SK-N-SH treated with all-trans-retinoic acid at 6 μM for 48 hours (cell line): ENCODE data around the gene FRMD3.
A peak's percentile ranks its signal among the peaks of the same experiment; 100 is the strongest.

Experiments used
- ATAC-seq: fragments of 200-7000 bp; cut with Tn5 transposase; 3 replicates; pipeline ENCODE4 v1.9.1; 2020; ENCODE audit warnings: mild to moderate bottlenecking, moderate library complexity
- BACH2 ChIP-seq: fragments of 250-450 bp; sonication (Bioruptor Pico); IDR thresholded peaks from 2 replicates; pipeline ENCODE4 v1.9.0; 2021; ENCODE audit warnings: mild to moderate bottlenecking, borderline replicate concordance
- CSDC2 ChIP-seq: fragments of 250-450 bp; sonication (Bioruptor Pico); IDR thresholded peaks from 2 replicates; pipeline ENCODE4 v1.5.0; 2020; ENCODE audit warnings: mild to moderate bottlenecking, moderate library complexity
- ESRRG ChIP-seq: fragments of 250-450 bp; sonication (Bioruptor Pico); IDR thresholded peaks from 2 replicates; pipeline ENCODE4 v1.6.1; 2021; ENCODE audit warnings: mild to moderate bottlenecking
- ISL1 ChIP-seq: fragments of 250-450 bp; sonication (Bioruptor Pico); IDR thresholded peaks from 2 replicates; pipeline ENCODE4 v2.1.2; 2022; ENCODE audit warnings: mild to moderate bottlenecking, moderate library complexity
- OSR1 ChIP-seq: fragments of 250-450 bp; sonication (Bioruptor Pico); IDR thresholded peaks from 2 replicates; pipeline ENCODE4 v1.8.0; 2022; ENCODE audit warnings: moderate library complexity, mild to moderate bottlenecking, inconsistent platforms
- PPARA ChIP-seq: fragments of 250-450 bp; sonication (Bioruptor Pico); IDR thresholded peaks from 2 replicates; pipeline ENCODE4 v1.5.0; 2020; ENCODE audit warnings: mild to moderate bottlenecking, borderline replicate concordance
- RARB ChIP-seq: fragments of 250-450 bp; sonication (Bioruptor Pico); IDR thresholded peaks from 2 replicates; pipeline ENCODE4 v1.8.0; 2021; ENCODE audit warnings: mild to moderate bottlenecking, moderate library complexity
- SNAI2 ChIP-seq: fragments of 250-450 bp; sonication (Bioruptor Pico); IDR thresholded peaks from 2 replicates; pipeline ENCODE4 v1.5.0; 2020; ENCODE audit warnings: mild to moderate bottlenecking, moderate library complexity
- TCF4 ChIP-seq: fragments of 250-450 bp; sonication (Bioruptor Pico); IDR thresholded peaks from 2 replicates; pipeline ENCODE4 v1.8.0; 2021; ENCODE audit warnings: mild to moderate bottlenecking, moderate library complexity, borderline replicate concordance
- TOX ChIP-seq: fragments of 250-450 bp; sonication (Bioruptor Pico); IDR thresholded peaks from 2 replicates; pipeline ENCODE4 v1.8.0; 2021; ENCODE audit warnings: mild to moderate bottlenecking, moderate library complexity, borderline replicate concordance
- ZC3H10 ChIP-seq: fragments of 250-450 bp; sonication (Bioruptor Pico); IDR thresholded peaks from 2 replicates; pipeline ENCODE4 v1.5.1; 2021; ENCODE audit warnings: mild to moderate bottlenecking, moderate library complexity
- ZNF565 ChIP-seq: fragments of 450-650 bp; formaldehyde crosslinking; conservative IDR thresholded peaks from 2 replicates; pipeline ENCODE4 v1.5.0; 2020; ENCODE audit warnings: low read depth, mild to moderate bottlenecking, moderate library complexity
- ZNF8 ChIP-seq: fragments of 450-650 bp; formaldehyde crosslinking; IDR thresholded peaks from 2 replicates; pipeline ENCODE4 v1.5.0; 2020; ENCODE audit warnings: mild to moderate bottlenecking, moderate library complexity
- TF ChIP-seq, protein P1 (sequence below): fragments of 250-450 bp; sonication (Bioruptor Pico); IDR thresholded peaks from 2 replicates; pipeline ENCODE4 v1.8.0; 2021; ENCODE audit warnings: low read depth, mild to moderate bottlenecking, moderate library complexity, borderline replicate concordance
- TF ChIP-seq, protein P2 (sequence below): fragments of 250-450 bp; sonication (Bioruptor Pico); IDR thresholded peaks from 2 replicates; pipeline ENCODE4 v1.8.0; 2020; ENCODE audit warnings: mild to moderate bottlenecking, moderate library complexity, borderline replicate concordance
- TF ChIP-seq, protein P3 (sequence below): fragments of 250-450 bp; sonication (Bioruptor Pico); IDR thresholded peaks from 2 replicates; pipeline ENCODE4 v1.5.1; 2021; ENCODE audit warnings: mild to moderate bottlenecking, moderate library complexity
- TF ChIP-seq, protein P4 (sequence below): fragments of 250-450 bp; sonication (Bioruptor Pico); IDR thresholded peaks from 2 replicates; pipeline ENCODE4 v1.5.0; 2020; ENCODE audit warnings: mild to moderate bottlenecking, moderate library complexity
- TF ChIP-seq, protein P5 (sequence below): fragments of 250-450 bp; sonication (Bioruptor Pico); IDR thresholded peaks from 2 replicates; pipeline ENCODE4 v1.5.1; 2020; ENCODE audit warnings: low read depth, mild to moderate bottlenecking, moderate library complexity

FRMD3 gene

DNA sequence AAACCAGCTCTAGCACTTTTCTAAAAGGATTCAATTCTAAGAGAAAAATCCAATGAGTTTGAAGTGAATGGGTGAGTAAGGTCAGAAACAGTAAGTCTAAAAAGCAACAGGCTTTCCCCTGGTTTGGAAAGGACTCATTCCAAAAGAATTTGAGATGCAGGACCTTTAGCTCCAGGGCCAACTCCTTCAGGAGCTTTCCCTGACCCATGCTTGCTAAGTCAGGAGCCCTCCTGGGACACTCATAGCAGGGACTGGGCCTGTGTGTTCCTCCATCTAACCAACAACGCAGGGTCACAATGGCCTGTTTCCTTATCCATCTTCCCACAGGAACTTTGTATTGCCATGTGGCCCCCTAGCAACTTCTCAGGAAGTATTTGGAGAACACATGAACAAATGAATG is 198.8 kb downstream of the FRMD3 start:
- ATAC-seq, result no peak

DNA sequence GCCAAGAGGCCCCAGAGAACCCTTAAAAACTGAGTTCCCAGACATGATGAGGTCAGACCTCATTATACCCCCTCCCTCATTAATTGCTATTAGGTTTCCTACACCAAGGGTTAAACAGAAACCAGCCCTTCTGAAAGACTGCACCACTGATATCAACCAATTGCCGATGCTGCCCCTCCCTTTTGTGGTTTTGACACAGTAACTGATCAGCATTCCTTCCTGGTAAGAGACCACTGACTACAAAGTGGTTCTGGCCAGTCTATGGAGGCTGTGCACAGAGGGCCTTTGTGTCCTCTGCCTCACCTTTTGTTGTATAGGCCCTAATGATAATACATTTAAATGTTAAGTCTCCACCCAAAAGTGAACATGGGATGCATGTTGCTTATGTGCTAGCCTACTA is 201.5 kb downstream of the FRMD3 start:
- TF ChIP-seq, protein P1, sequence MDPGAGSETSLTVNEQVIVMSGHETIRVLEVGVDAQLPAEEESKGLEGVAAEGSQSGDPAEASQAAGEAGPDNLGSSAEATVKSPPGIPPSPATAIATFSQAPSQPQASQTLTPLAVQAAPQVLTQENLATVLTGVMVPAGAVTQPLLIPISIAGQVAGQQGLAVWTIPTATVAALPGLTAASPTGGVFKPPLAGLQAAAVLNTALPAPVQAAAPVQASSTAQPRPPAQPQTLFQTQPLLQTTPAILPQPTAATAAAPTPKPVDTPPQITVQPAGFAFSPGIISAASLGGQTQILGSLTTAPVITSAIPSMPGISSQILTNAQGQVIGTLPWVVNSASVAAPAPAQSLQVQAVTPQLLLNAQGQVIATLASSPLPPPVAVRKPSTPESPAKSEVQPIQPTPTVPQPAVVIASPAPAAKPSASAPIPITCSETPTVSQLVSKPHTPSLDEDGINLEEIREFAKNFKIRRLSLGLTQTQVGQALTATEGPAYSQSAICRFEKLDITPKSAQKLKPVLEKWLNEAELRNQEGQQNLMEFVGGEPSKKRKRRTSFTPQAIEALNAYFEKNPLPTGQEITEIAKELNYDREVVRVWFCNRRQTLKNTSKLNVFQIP, result no peak
- TF ChIP-seq ISL1 (CRISPR knock-in tag) (no peak), RARB (CRISPR knock-in tag) (no peak), ZC3H10 (CRISPR knock-in tag) (no peak), ZNF565 (CRISPR knock-in tag) (no peak)
- TF ChIP-seq, protein P2, sequence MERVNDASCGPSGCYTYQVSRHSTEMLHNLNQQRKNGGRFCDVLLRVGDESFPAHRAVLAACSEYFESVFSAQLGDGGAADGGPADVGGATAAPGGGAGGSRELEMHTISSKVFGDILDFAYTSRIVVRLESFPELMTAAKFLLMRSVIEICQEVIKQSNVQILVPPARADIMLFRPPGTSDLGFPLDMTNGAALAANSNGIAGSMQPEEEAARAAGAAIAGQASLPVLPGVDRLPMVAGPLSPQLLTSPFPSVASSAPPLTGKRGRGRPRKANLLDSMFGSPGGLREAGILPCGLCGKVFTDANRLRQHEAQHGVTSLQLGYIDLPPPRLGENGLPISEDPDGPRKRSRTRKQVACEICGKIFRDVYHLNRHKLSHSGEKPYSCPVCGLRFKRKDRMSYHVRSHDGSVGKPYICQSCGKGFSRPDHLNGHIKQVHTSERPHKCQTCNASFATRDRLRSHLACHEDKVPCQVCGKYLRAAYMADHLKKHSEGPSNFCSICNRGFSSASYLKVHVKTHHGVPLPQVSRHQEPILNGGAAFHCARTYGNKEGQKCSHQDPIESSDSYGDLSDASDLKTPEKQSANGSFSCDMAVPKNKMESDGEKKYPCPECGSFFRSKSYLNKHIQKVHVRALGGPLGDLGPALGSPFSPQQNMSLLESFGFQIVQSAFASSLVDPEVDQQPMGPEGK, result no peak
- no peak for ATAC-seq

More for the DNA sequence above, 198.8 kb downstream of the FRMD3 start:
- TF ChIP-seq PPARA (CRISPR knock-in tag), result no peak
- TF ChIP-seq CSDC2 (CRISPR knock-in tag), result no peak
- TF ChIP-seq, protein P3, sequence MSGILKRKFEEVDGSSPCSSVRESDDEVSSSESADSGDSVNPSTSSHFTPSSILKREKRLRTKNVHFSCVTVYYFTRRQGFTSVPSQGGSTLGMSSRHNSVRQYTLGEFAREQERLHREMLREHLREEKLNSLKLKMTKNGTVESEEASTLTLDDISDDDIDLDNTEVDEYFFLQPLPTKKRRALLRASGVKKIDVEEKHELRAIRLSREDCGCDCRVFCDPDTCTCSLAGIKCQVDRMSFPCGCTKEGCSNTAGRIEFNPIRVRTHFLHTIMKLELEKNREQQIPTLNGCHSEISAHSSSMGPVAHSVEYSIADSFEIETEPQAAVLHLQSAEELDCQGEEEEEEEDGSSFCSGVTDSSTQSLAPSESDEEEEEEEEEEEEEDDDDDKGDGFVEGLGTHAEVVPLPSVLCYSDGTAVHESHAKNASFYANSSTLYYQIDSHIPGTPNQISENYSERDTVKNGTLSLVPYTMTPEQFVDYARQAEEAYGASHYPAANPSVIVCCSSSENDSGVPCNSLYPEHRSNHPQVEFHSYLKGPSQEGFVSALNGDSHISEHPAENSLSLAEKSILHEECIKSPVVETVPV, result no peak
- TF ChIP-seq, protein P4, sequence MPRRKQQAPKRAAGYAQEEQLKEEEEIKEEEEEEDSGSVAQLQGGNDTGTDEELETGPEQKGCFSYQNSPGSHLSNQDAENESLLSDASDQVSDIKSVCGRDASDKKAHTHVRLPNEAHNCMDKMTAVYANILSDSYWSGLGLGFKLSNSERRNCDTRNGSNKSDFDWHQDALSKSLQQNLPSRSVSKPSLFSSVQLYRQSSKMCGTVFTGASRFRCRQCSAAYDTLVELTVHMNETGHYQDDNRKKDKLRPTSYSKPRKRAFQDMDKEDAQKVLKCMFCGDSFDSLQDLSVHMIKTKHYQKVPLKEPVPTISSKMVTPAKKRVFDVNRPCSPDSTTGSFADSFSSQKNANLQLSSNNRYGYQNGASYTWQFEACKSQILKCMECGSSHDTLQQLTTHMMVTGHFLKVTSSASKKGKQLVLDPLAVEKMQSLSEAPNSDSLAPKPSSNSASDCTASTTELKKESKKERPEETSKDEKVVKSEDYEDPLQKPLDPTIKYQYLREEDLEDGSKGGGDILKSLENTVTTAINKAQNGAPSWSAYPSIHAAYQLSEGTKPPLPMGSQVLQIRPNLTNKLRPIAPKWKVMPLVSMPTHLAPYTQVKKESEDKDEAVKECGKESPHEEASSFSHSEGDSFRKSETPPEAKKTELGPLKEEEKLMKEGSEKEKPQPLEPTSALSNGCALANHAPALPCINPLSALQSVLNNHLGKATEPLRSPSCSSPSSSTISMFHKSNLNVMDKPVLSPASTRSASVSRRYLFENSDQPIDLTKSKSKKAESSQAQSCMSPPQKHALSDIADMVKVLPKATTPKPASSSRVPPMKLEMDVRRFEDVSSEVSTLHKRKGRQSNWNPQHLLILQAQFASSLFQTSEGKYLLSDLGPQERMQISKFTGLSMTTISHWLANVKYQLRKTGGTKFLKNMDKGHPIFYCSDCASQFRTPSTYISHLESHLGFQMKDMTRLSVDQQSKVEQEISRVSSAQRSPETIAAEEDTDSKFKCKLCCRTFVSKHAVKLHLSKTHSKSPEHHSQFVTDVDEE, result no peak
- TF ChIP-seq OSR1 (CRISPR knock-in tag), result no peak
- no peak for TF ChIP-seq ZNF8 (CRISPR knock-in tag)
- no peak for TF ChIP-seq ESRRG (CRISPR knock-in tag)
- TF ChIP-seq BACH2 (CRISPR knock-in tag), result no peak
- TF ChIP-seq, all 23 proteins: peak for 0

DNA sequence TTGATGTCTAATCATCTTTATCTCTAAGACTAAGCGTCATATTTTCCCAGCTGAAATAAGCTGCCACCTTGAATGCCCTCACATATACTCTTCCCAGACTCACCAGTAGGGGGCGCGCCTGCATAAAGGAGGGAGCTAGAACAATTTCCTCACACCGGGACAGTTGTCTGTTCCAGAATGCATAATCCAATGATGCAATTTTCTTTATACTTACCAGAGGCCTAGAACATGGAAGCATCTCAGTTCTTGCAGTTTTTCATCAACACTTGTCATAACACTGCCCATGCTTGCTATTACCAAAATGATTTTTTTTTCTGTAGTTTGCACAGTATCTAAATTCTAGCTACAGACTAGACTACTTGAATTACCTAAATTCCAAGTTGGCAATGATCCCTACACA is 203.9 kb downstream of the FRMD3 start:
- no peak for TF ChIP-seq TOX (CRISPR knock-in tag)
- TF ChIP-seq, protein P5, sequence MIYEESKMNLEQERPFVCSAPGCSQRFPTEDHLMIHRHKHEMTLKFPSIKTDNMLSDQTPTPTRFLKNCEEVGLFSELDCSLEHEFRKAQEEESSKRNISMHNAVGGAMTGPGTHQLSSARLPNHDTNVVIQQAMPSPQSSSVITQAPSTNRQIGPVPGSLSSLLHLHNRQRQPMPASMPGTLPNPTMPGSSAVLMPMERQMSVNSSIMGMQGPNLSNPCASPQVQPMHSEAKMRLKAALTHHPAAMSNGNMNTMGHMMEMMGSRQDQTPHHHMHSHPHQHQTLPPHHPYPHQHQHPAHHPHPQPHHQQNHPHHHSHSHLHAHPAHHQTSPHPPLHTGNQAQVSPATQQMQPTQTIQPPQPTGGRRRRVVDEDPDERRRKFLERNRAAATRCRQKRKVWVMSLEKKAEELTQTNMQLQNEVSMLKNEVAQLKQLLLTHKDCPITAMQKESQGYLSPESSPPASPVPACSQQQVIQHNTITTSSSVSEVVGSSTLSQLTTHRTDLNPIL (CRISPR knock-in tag), result no peak
- ATAC-seq, result peak; percentile 99

DNA sequence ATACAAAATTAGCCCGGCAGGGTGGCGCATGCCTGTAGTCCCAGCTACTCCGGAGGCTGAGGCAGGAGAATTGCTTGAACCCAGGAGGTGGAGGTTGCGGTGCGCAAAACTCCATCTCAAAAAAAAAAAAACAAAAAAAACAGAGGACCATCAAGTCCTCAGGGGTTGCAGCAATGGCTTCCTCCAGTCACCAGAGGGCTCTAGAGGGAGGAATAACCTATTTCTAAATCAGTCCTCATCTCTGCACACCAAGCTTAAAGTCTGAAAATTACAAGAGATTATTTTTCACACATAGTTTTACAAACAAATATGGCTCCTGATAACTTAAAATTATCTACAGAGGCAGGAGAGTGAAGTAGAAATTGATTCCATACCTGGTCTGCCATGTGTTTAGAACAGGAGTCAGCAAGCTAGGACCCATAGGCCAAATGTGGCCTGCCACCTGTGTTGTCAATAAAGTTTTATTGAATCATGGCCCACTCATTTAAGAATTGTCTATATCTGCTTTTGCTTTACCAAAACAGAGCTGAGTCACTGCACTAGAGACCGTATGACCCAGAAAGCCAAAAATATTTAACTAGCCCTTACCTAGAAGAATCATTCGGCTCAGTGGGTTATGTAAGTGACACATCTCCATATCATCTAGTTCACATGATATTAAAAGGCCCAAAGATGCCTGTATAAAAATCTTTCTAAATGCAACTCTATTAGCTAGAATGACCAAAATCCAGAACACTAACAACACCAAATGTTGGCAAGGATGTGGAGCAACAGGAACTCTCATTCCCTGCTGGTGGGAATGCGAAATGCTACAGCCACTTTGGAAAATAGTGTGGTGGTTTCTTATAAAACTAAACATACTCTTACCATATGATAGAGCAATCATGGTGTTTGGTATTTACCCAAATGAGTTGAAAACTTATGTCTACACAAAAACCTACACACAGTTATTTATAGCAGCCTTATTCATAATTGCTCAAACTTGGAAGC is 207.7 kb downstream of the FRMD3 start:
- ATAC-seq, result no peak
- TF ChIP-seq, protein P5 (CRISPR knock-in tag), result no peak
- TF ChIP-seq TOX (CRISPR knock-in tag), result no peak
- TF ChIP-seq, protein P2, result no peak
- no peak for TF ChIP-seq PPARA (CRISPR knock-in tag)
- TF ChIP-seq RARB (CRISPR knock-in tag), result no peak
- no peak for TF ChIP-seq ZNF565 (CRISPR knock-in tag)
- no peak for TF ChIP-seq TCF4
- no peak for TF ChIP-seq CSDC2 (CRISPR knock-in tag)
- TF ChIP-seq, protein P4, result no peak
- TF ChIP-seq OSR1 (CRISPR knock-in tag), result no peak
- TF ChIP-seq SNAI2, result no peak
